Pancreas (tissue), 10 donors: Measurements from ENCODE around the gene IRF4. TPM values are rescaled to one million over a fixed set of nuclear protein-coding genes. Genes with fewer than 3 reads are reported as not detected.

Experiments used
- ATAC-seq, 4 donors: fragments of 200-7000 bp; cut with Tn5 transposase; one replicate each; pipeline versions ENCODE4 v1.8.0 to v1.9.1; 2020; ENCODE audit warnings: mild to moderate bottlenecking in 4 of 4, moderate library complexity in 4 of 4
- DNase-seq, 6 donors: peaks; one replicate each; pipeline ENCODE4 v3.0.0-alpha.2; 2020
- FAIRE-seq: peaks from 2 replicates; lab custom pipeline; 2012; peaks lifted over from hg19 to GRCh38; lab: Jason Lieb, UNC
- H3K27ac ChIP-seq, 4 donors: fragments of 200-600 bp; sonication (generic); 1 replicate in 3 of 4; 2 replicates in 1 of 4; pipeline versions ENCODE4 v1.5.0 to v1.8.0; 2020
- H3K27me3 ChIP-seq, 4 donors: fragments of 200-600 bp; one replicate each; pipeline ENCODE4 v1.8.0; 2021
- H3K36me3 ChIP-seq, 3 donors: fragments of 200-600 bp; sonication (generic) in 1 of 3; one replicate each; pipeline versions ENCODE4 v1.5.0 to v1.8.0; 2020 to 2021
- H3K4me1 ChIP-seq, 3 donors: fragments of 200-600 bp; one replicate each; pipeline ENCODE4 v1.8.0; 2021
- H3K4me3 ChIP-seq, 4 donors: fragments of 200-600 bp; sonication (generic) in 2 of 4; one replicate each; pipeline versions ENCODE4 v1.5.0 to v1.8.0; 2020 to 2021
- H3K9me3 ChIP-seq, 4 donors: fragments of 200-600 bp; one replicate each; pipeline ENCODE4 v1.8.0; 2021
- CTCF ChIP-seq, 4 donors: fragments of 200-600 bp; sonication (generic) in 3 of 4; IDR thresholded peaks; one replicate each; pipeline versions ENCODE4 v1.5.0 to v1.8.0; 2021; ENCODE audit warnings: antibody characterized with exemption in 4 of 4
- WGBS, 2 donors: extraction: QIAGEN DNeasy Blood & Tissue Kit; methylation state at CpG; one replicate each; pipeline ENCODE4 v1.1.7; 2013; 5-methylcytosine and 5-hydroxymethylcytosine counted together
- intact Hi-C, 3 donors: fragments of 100-400 bp; cut with DNase I; formaldehyde crosslinking; loops; one replicate each; pipeline versions ENCODE4 v1.11.1 to v1.14.2; 2022
- polyA plus RNA-seq, 2 donors: library from polyadenylated mRNA; stranded (reverse); fragments of 200-250 nt; gene quantifications; one replicate each; pipeline ENCODE4 v1.2.3, GENCODE V29; 2013
- total RNA-seq, 6 donors: library from RNA; stranded (reverse); fragmentation: NEBNext Ultra II Directional in 4 of 6; extraction: Animal tissue kit (Norgen Biotek cat#: 25700) in 4 of 6; gene quantifications; one replicate each; pipeline versions ENCODE4 v1.2.1 to v1.2.4, GENCODE V29; 2021 to 2023
- donor health status: healthy with polysubstance abuse.
- donor health status: DM: no; HTN: no; CAD: no; lungs with moderate emphysema.
- donor health status: DM: no; HTN: no; CAD: no.
- donor health status: control.
- donor health status: control.
- donor health status: Bipolar disorder and iron deficiency.
- donor health status: DM: yes; HTN: yes; CAD: no.
- donor health status: DM: no; HTN: no; CAD: no.
- donor health status: DM: no; HTN: no; CAD: no.
- donor health status: DM: yes; HTN: yes; CAD: no.

The IRF4 gene
- total and polyA plus RNA-seq, 8 donors: 0.04 to 3.8 (median 0.44) TPM

DNA sequence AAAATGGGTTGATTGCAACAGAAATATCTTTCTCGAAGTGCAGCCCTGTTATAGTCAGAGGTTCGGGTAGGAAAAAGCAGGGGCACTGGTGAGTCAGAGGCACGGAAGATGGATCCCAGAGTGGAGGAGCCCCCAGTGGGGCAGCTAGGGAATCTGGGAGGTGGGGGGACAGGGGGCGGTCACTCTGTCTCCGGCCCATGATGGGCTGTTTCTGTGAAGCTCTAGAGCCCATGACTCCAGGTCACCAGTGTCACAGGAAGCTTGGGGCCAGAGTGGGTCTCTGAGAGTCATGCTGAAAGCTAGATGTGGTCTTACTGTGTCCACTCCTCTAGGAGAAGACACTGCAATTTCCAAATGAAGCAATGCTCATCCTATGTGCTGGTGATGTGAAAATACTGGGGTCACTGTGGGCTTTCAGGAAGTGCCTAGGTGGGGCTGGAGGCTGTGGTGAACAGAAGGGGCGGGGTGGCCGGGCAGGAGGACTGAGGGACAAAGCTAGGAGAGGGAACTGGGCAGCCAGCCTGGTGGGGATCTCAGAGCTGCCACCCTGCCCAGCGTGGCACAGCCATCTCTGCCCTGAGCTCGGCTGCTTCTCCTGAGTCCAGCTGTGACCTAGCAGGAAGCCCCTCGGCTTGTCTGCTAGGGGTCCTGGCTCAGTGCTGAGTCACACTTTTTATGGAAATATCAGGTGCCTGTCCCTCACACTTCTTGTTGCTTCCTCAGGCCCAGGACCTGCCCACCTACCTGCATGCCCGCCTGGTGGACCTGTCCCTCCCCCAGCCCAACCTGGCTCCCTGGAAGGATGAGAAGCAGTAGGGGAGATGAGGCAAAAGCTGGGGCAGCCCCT lies 54.2 kb downstream of the IRF4 start:
- H3K4me3 ChIP-seq: no peak overlapping the region
- FAIRE-seq (no peak), ATAC-seq (no peak), DNase-seq (no peak)
- no peaks in the 10 kb centered on the region for H3K36me3 ChIP-seq
- TF ChIP-seq CTCF (IDR thresholded peaks at IDR 0.05): no peak
- no peaks in the 10 kb centered on the region for H3K9me3 ChIP-seq
- H3K27me3 ChIP-seq: no peaks in the 10 kb centered on the region
- no peaks in the 10 kb centered on the region for H3K4me1 ChIP-seq
- no peak overlapping the region for H3K27ac ChIP-seq
- WGBS, 2 donors: 54 to 63% methylated on average over 11 of the region's 11 CpGs
- intact Hi-C loops: no loop called here

DNA sequence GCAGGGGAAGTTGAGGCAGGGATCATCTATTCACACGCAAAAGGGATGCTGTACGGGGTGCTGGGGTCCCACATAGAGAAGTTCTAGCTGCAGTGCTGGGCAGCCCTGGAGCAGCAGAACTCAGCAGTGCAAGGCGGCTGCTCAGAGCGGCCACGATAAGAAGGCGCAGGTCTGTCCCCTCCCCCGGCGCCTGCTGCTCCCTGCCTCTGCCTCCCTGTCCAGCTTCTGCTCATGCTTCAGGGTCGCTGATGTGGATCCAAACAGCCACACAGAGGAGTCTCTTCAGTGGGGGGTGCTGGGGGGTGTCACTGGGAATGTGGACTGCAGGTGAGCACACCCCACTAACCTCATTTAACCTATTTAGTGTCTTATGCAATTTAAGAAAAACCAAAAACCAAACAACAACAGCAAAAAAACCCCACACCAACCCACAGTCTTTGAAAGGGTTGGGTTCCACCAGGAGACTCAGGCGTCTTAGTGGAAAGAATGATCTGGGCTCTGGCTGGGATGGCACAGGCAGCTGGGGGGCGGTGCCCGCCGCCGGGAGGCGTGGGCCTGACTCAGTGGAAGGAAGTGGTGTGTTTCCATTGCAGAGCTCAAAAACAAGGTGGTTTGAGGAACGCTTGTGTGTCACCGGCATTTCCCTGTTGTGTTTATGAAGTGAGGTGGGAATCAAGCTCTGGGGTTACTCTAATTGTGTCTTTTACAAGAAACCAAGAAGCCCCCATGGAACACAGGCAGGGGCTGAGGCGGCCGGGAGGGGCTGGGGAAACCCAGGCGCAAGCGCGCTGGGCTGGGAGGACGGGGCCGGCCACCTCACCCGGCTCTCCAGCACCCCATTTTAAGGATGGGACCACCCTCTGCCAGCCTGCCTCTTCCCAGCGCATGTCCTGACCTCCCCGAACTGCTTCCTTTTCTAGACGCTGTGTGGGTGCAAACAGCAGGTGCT lies 55.1 kb downstream of the IRF4 start:
- ATAC-seq: no peak

DNA sequence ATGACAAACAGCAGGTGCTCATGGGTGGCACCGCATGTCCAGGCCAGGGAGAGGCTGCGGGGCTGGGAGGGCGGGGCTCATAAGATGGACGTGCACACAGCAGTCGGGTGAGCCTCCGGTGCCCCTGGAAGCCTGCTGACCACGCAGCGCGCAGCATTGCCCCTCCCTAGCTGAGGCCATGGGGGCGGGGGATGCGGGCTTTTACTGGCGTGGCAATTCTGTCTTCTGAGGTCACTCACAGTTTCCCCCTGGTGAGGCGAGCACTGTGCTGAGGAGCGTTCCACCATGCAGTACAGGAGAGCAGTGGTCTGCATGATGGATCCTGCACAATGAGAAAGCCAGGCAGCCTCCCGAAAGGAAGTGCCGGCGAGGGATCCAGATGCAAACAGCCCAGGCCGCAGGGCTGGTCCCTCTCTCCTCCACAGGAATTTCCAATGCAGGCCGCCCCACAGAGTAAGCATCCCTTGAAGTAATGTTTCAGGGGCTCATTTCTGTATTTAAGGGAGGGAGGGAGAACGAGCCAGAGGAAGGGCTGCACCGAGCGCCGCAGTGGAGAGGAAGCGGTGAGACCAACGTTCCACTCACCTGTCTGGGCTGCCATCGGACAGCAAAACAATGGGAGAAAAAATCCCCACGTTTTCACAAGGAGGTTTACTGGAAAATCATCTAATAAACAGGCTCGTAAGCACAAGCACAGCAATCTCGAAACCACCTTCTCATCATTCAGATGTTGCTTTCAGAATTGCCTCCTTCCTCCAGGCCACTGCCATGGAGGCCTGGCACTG lies 56.0 kb downstream of the IRF4 start:
- no peak for ATAC-seq

More for the DNA sequence above, 55.1 kb downstream of the IRF4 start:
- FAIRE-seq (no peak), DNase-seq (no peak)
- Histone ChIP-seq H3K27ac (no peak overlapping the region), H3K27me3 (no peaks in the 10 kb centered on the region), H3K4me1 (no peaks in the 10 kb centered on the region), H3K4me3 (no peak overlapping the region), H3K36me3 (no peaks in the 10 kb centered on the region), H3K9me3 (no peaks in the 10 kb centered on the region)
- intact Hi-C loops: no loop called here
- 61 to 80% methylated on average over 27 to 28 of the region's 28 CpGs for WGBS, 2 donors
- no peak for TF ChIP-seq CTCF (IDR thresholded peaks at IDR 0.05)

More for the DNA sequence above, 56.0 kb downstream of the IRF4 start:
- H3K36me3 ChIP-seq: no peaks in the 10 kb centered on the region
- no peaks in the 10 kb centered on the region for H3K4me1 ChIP-seq
- intact Hi-C loops: no loop called here
- WGBS, 2 donors: 68 to 79% methylated on average over 28 to 29 of the region's 29 CpGs
- no peak for TF ChIP-seq CTCF (IDR thresholded peaks at IDR 0.05)
- H3K27ac ChIP-seq: no peak overlapping the region
- no peaks in the 10 kb centered on the region for H3K9me3 ChIP-seq
- FAIRE-seq (no peak), DNase-seq (no peak)
- H3K27me3 ChIP-seq: no peaks in the 10 kb centered on the region
- no peak overlapping the region for H3K4me3 ChIP-seq
